DOHH2 (cell line): ENCODE measurements around the gene TP53AIP1.

Source experiments
- EZH2phosphoT487 ChIP-seq: fragments of 200-600 bp; sonication (generic); IDR thresholded peaks from 2 replicates; pipeline ENCODE4 v1.6.1; 2017; ENCODE audit warnings: borderline replicate concordance, mild to moderate bottlenecking, antibody characterized with exemption, low read length, moderate library complexity, mixed read lengths
- TF ChIP-seq, protein P1 (sequence below): fragments of 200-600 bp; sonication (generic); IDR thresholded peaks from one replicate; pipeline ENCODE4 v1.5.1; 2014; ENCODE audit warnings: antibody characterized with exemption, mild to moderate bottlenecking, low read depth, low read length; ENCODE audit not compliant: poor library complexity, severe bottlenecking

GRCh38 chr11:128901653-128902514 is 40.8 kb downstream of the TP53AIP1 start:
- TF ChIP-seq, protein P1, sequence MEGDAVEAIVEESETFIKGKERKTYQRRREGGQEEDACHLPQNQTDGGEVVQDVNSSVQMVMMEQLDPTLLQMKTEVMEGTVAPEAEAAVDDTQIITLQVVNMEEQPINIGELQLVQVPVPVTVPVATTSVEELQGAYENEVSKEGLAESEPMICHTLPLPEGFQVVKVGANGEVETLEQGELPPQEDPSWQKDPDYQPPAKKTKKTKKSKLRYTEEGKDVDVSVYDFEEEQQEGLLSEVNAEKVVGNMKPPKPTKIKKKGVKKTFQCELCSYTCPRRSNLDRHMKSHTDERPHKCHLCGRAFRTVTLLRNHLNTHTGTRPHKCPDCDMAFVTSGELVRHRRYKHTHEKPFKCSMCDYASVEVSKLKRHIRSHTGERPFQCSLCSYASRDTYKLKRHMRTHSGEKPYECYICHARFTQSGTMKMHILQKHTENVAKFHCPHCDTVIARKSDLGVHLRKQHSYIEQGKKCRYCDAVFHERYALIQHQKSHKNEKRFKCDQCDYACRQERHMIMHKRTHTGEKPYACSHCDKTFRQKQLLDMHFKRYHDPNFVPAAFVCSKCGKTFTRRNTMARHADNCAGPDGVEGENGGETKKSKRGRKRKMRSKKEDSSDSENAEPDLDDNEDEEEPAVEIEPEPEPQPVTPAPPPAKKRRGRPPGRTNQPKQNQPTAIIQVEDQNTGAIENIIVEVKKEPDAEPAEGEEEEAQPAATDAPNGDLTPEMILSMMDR = no peak
- no peak for TF ChIP-seq EZH2phosphoT487
